Superior temporal gyrus (tissue), 1 donor: ENCODE measurements around the gene PRMT7.

Source experiments
- DNase-seq: peaks from one replicate; pipeline ENCODE4 v3.0.0-alpha.2; 2016; ENCODE audit errors: extremely low spot score

Gene PRMT7

GRCh38 chr16:68375801-68376536 is 65.2 kb downstream of the PRMT7 start:
- DNase-seq: no peak

- DNase-seq: no peak
Observed at GRCh38 chr16:68376590-68376989, 65.8 kb downstream of the PRMT7 start.

- no peak for DNase-seq
Observed at GRCh38 chr16:68377221-68377620, 66.4 kb downstream of the PRMT7 start.

DNA sequence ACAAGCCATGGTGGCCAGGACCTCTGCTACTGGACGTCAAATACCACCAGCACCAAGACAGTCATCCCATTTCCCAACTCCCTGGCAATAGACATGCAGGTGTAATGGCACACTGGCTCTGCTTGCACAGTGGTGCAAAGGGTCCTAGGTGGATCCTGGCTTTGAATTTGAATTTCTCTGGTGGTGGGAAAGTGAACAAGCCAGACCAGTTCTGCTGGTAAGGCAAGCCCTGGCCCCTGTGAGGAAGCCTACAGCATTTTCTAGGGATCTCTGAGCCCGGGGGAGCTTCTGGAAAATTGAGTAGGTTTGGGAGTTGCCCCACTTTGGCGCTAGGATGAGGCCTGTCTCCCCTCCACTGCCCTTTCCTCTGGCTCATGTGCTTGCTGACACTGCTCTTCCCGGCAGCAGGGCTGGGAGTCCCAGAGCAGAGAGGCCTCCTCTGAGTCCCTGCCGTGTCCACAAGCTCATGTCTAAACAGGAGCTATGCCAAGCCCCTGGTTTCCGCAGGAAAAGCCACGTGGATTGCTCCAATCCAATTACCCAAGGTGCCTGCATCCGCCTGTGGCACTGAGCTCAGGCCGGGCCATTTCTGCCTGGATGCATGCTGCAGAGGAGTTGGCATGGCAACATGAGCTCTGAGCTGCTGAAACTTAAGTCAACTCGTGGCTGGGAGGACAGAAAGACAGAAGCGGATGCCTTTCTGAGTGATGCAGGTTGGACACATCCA is 67.0 kb downstream of the PRMT7 start:
- peak; percentile 48 for DNase-seq

DNA sequence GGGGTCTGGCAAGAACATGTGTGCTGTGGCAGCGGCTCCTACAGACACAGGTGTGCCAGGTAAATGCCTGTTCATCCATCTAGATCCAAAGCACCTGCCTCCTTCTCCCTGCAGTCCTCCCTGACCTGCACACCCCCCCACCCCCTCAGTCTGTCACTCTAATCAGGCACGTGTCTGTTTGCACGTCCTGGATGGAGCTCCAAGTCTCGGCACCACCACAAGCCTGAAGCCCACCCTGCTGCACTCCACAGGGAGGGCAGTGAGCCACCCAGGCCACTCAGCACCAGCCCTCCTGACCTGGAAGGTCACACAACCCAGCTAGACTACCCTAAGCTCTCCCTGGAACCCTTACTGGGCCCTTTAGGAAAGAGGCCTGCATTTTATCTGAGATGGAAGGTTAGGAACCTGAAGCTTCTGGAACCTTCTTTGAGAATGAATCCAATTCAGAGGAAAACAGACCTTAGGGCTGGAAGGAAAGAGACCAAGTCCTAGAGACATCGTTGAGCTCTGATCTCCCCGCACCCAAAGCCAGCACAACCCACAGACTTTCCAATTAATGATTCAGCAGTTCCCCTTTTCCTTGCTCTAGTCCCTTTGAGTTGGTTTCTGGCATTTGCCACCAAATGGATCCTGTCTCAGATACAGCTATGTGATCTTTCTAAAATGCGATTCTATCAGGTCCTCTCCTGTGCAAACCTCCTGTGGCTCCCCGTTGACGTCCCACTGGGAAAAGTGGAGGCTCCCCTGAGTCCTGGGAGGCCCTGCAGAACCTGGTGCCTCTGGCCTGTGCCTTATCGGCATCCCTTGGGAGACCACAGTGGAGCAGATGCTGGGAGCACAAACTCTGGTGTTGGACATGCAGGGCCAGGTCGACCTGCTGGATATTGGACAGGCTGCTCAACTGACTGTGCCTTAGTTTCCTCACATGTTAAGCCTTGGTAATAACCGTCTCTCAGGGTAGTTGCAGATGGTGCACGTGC is 67.9 kb downstream of the PRMT7 start:
- DNase-seq: no peak

DNA sequence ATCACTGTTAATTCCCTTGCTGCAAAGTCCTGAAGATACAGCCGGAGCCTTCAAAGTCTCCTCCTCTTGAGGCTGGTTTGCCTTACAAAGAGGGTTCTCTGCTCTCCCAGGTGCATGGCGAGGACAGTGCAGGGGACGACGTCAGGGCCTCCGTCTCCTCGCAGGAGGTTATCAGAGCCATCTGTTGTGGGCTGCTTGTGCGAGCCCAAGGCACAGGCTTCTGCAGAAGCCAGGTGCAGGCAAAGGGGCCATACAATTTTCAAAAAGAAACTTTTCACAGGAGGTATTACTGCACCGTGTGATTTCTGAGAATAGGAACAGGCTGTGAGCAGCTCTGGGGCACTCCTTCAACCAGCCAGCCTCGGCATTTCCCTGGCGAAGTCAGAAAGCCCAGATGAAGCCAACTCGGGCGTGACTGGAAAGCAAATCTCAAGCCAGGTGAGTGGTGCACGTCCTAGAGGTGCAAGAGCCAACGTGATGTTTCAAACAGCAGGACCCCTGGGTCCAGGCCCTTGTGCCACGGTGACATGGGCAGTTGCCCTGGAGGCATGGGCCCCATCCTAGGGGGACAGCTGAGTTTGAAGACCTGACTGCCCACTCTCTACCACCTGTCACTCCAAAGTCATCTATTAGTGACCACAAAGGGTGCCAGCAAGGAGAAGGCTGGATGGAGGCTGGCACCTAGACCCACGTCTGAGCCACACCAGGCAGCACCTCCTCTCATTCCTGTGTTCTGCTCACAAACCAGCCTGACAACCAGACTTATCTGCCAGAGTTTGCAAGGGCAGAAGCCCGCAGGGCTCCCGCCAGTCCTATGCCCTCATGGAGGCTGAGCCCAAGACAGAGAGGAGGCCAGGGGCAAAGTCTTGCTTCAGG is 68.9 kb downstream of the PRMT7 start:
- DNase-seq: no peak

DNA sequence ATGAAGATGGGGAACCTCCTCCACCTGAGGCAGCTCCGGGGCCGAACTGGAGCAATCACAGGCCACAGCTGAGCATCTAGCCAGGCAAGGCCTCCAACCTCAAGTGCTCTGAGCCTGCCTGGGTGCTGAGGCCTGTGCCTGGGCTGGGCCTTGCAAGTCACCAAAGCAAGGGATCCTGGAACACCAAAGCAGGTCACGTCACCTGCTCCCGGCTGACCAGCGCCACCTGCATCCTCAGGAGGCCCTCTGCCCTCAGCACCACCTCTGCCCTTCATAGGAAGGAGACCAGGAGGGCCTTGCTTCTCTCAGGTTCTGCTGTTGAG is 69.5 kb downstream of the PRMT7 start:
- DNase-seq: no peak

DNA sequence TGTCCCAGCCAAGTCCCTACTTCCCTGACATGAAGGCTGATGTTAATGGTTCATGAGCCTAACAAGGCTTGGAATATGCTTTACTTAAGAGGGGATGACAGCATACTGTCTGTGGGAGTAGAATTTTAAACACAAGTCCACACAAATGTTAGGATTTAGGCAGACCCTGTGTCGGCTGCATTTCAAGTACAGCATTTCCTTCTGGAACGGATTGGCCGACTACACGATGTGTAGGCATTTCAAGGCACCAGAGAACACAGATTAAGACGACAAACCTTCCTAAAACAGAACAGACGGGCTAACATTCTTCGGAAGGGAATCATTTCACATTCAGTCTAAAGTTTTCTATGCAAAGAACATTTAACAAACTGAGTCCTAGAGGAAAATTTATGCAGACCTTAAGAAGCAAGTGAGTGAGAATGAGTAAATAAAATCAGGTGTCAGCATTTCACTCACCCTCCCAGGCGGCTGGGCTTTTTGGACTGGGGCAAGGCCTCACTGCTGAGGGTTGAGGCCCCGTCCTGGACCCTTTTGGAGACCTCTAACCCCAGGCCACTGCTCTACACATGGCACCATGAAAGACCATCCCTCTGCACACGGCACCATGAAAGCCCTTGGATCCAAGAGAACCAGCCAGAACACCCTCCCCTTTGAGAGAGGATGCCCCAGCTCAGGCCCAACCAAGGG is 70.0 kb downstream of the PRMT7 start:
- DNase-seq: peak; percentile 42

GRCh38 chr16:68381363-68381724 is 70.5 kb downstream of the PRMT7 start:
- no peak for DNase-seq

GRCh38 chr16:68382296-68382718 is 71.5 kb downstream of the PRMT7 start:
- DNase-seq: no peak

DNA sequence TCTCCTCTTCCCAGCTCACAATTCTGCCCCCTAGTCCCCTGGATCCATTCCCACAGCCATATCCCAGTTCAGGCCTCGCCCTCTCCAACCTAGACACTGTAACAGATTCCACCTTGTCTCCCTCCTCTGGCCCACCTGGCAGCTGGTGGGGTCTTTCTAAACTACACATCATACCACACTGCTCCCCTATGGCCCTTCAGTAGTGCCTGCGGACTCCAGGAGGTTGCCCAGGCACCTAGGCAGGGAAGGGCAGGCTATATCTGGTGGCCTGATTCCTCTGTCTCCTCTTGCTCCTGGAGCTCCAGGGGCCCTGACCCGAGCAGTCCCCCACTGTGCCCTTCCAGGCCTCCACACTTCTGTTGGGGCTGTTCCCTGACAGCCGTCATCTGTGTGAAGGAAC is 73.0 kb downstream of the PRMT7 start:
- no peak for DNase-seq

- DNase-seq: no peak
Observed at GRCh38 chr16:68384288-68385161, 73.7 kb downstream of the PRMT7 start.

- no peak for DNase-seq
Observed at GRCh38 chr16:68385371-68385770, 74.6 kb downstream of the PRMT7 start.

GRCh38 chr16:68386628-68387027 is 75.8 kb downstream of the PRMT7 start:
- no peak for DNase-seq

- DNase-seq: no peak
Observed at GRCh38 chr16:68387301-68387700, 76.5 kb downstream of the PRMT7 start.

- DNase-seq: no peak
Observed at GRCh38 chr16:68388124-68388523, 77.3 kb downstream of the PRMT7 start.

- no peak for DNase-seq
Observed at GRCh38 chr16:68389006-68389405, 78.2 kb downstream of the PRMT7 start.

GRCh38 chr16:68389750-68390371 is 79.0 kb downstream of the PRMT7 start:
- DNase-seq: no peak

GRCh38 chr16:68393333-68393732 is 82.5 kb downstream of the PRMT7 start:
- no peak for DNase-seq
